Bronchial epithelial cell (primary cell): ENCODE results near the gene IMPA2. TPM values are rescaled to one million over a fixed set of nuclear protein-coding genes. Genes with fewer than 3 reads are reported as not detected.

Experiments
- DNase-seq: peaks from one replicate; pipeline ENCODE4 v3.0.0-alpha.2; 2010; ENCODE audit warnings: low read depth
- FAIRE-seq: peaks from 2 replicates; lab custom pipeline; 2011; peaks lifted over from hg19 to GRCh38; lab: Jason Lieb, UNC
- H3K27me3 ChIP-seq: 2 replicates; pipeline ENCODE4 v1.5.1; 2011; ENCODE audit warnings: low read length; ENCODE audit not compliant: control insufficient read depth, insufficient read depth
- H3K36me3 ChIP-seq: 2 replicates; pipeline ENCODE4 v1.5.1; 2011; ENCODE audit warnings: low read length; ENCODE audit not compliant: control insufficient read depth, insufficient read depth
- H3K4me3 ChIP-seq: 2 replicates; pipeline ENCODE4 v1.5.1; 2011; ENCODE audit warnings: mild to moderate bottlenecking, low read depth, low read length, control low read depth
- CTCF ChIP-seq: IDR thresholded peaks from 2 replicates; pipeline ENCODE4 v1.5.1; 2011; ENCODE audit warnings: mild to moderate bottlenecking, moderate library complexity, low read length, control low read depth, inconsistent platforms; ENCODE audit not compliant: insufficient read depth, severe bottlenecking
- total RNA-seq: library from RNA; depleted of rRNA; stranded (reverse); fragments of >200 nt; gene quantifications from 2 replicates; pipeline ENCODE4 v1.2.1, GENCODE V29; 2014

IMPA2 gene
- total RNA-seq, 1 donor from 2014 or later, result 66.1 TPM

- TF ChIP-seq CTCF, result no peak
- Histone ChIP-seq H3K36me3 (peaks cover 9% of the 10 kb centered on the region), H3K27me3 (no peaks in the 10 kb centered on the region), H3K4me3 (no peak overlapping the region)
- DNase-seq (no peak), FAIRE-seq (no peak)
Measured at GRCh38 chr18:12027480-12027879, 46.2 kb downstream of the IMPA2 start.

- Histone ChIP-seq H3K27me3 (no peaks in the 10 kb centered on the region), H3K36me3 (peaks cover 9% of the 10 kb centered on the region), H3K4me3 (no peak overlapping the region)
- no peak for TF ChIP-seq CTCF
- no peak for FAIRE-seq
- no peak for DNase-seq
Measured at GRCh38 chr18:12028040-12028628, 46.8 kb downstream of the IMPA2 start.

DNA sequence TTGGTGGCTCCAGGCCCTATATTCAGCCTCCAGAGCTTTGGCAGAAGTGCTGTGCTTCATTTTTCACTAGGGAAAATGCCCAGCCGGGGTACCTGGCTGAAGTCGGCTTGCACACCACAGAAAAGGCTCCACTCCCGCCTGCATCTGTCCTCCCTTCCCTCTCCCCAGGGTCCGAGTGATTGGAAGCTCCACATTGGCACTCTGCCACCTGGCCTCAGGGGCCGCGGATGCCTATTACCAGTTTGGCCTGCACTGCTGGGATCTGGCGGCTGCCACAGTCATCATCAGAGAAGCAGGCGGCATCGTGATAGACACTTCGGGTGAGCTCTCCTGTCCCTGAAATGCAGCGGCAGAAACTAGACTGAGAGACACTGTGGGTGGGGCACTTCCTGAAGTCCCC lies 47.4 kb downstream of the IMPA2 start:
- Histone ChIP-seq H3K36me3 (peaks cover 9% of the 10 kb centered on the region), H3K27me3 (no peaks in the 10 kb centered on the region), H3K4me3 (no peak overlapping the region)
- TF ChIP-seq CTCF, result no peak
- DNase-seq, result no peak
- FAIRE-seq, result no peak

DNA sequence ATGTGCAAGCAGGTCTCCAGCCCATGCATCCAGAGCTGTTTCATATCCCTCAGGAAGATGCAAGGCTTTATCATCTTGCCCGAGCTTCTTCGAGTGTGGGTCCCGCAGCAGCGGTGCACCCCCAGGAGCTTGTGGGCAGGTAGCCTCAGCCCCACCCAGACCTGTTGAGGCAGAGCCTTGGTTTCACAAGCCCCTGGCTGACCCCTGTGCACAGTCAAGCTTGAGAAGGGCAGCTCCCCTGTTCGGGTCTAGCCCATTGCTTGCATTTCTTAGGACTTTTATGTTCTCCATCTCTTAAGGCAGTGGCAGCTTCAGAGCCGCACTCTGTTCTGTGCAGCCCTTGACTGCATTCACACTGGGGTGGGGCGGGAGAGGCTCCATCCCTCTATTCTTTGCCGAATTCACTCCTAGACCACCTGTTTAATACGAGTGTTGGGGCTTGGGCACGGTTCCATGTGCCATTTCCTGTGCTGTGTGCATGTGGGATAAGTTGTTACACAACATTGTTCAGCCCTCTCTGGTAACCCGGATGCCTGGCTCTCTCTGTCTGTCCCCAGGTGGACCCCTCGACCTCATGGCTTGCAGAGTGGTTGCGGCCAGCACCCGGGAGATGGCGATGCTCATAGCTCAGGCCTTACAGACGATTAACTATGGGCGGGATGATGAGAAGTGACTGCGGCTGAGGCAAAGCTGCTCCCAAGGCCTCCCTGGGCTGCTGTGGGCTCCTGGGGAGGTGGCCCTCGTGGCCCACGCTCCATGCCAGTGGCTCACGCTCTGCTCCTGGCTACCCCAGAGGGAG lies 48.7 kb downstream of the IMPA2 start:
- FAIRE-seq (no peak), DNase-seq (no peak)
- Histone ChIP-seq H3K36me3 (peaks cover 9% of the 10 kb centered on the region), H3K27me3 (no peaks in the 10 kb centered on the region), H3K4me3 (no peak overlapping the region)
- TF ChIP-seq CTCF, result no peak

- DNase-seq (no peak), FAIRE-seq (no peak)
- TF ChIP-seq CTCF, result no peak
- Histone ChIP-seq H3K27me3 (no peaks in the 10 kb centered on the region), H3K4me3 (no peak overlapping the region), H3K36me3 (peaks cover 9% of the 10 kb centered on the region)
Measured at GRCh38 chr18:12030670-12031069, 49.4 kb downstream of the IMPA2 start.
